NT2/D1 (cell line): Measurements from ENCODE around the gene SMDT1.

Experiments
- SUZ12 ChIP-seq: IDR thresholded peaks from 2 replicates; pipeline ENCODE4 v1.6.1; 2011; ENCODE audit not compliant: insufficient read length, insufficient read depth; ENCODE audit errors: extremely low read depth
- ZNF274 ChIP-seq: IDR thresholded peaks from 2 replicates; pipeline ENCODE4 v1.6.1; 2011; ENCODE audit warnings: mild to moderate bottlenecking, low read depth, low read length

GRCh38 chr22:42072606-42073330 lies 6.7 kb upstream of the SMDT1 start:
- TF ChIP-seq ZNF274 (no peak), SUZ12 (no peak)
